ENCODE measurements around the gene F8.

DNA sequence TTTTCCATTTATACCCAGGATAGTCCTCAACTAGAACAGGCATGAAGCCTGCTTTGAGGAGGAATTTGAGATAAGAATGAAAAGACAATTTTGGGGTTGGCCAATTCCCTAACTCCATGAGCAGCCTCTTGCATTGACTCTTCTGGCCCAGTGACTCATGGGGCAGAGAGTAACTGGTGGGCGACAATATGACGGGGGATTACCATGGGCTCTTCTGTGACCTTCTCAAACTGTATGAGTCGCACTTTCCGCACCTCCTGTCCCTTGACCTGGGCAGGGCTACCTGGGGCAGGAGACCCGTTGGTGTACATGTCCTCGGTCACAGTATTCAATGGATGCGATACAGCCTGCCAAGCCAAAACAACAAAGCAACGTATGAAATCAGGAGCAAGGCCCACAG, 230.6 kb downstream of the F8 start:
- TF ChIP-seq POLR2A (IDR thresholded peaks at IDR 0.05; ENCODE audit: low read depth, low read length) (no peak), CEBPB (IDR thresholded peaks at IDR 0.05; ENCODE audit: low read depth, low read length) (no peak)
- TF ChIP-seq, protein P1, sequence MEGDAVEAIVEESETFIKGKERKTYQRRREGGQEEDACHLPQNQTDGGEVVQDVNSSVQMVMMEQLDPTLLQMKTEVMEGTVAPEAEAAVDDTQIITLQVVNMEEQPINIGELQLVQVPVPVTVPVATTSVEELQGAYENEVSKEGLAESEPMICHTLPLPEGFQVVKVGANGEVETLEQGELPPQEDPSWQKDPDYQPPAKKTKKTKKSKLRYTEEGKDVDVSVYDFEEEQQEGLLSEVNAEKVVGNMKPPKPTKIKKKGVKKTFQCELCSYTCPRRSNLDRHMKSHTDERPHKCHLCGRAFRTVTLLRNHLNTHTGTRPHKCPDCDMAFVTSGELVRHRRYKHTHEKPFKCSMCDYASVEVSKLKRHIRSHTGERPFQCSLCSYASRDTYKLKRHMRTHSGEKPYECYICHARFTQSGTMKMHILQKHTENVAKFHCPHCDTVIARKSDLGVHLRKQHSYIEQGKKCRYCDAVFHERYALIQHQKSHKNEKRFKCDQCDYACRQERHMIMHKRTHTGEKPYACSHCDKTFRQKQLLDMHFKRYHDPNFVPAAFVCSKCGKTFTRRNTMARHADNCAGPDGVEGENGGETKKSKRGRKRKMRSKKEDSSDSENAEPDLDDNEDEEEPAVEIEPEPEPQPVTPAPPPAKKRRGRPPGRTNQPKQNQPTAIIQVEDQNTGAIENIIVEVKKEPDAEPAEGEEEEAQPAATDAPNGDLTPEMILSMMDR (conservative IDR thresholded peaks at IDR 0.05; ENCODE audit: low read depth, low read length): no peak
- TF ChIP-seq, protein P2, sequence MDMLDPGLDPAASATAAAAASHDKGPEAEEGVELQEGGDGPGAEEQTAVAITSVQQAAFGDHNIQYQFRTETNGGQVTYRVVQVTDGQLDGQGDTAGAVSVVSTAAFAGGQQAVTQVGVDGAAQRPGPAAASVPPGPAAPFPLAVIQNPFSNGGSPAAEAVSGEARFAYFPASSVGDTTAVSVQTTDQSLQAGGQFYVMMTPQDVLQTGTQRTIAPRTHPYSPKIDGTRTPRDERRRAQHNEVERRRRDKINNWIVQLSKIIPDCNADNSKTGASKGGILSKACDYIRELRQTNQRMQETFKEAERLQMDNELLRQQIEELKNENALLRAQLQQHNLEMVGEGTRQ (IDR thresholded peaks at IDR 0.05; ENCODE audit: low read depth, low read length): no peak
